HG02678 (cell line): ENCODE results near the gene UTP14A.
"Not testable (repeated sequence)": the region's sequence is repeated elsewhere in the genome, so short reads cannot be mapped to it uniquely, and the experiment has no call there.

Experiments used
- ATAC-seq: cut with Tn5 transposase; IDR thresholded peaks from one replicate; pipeline ENCODE4 v1.9.1; 2021; ENCODE audit warnings: mild to moderate bottlenecking, moderate library complexity; ENCODE audit not compliant: unreplicated experiment

Gene UTP14A

GRCh38 chrX:129905787-129906580 lies at the start of gene UTP14A:
Gene UTP14A, plus strand, starts transcription at chrX:129906164. Its CDS starts 47 bp downstream, at chrX:129906211.
- peak; percentile 95 for ATAC-seq

- not testable (repeated sequence) for ATAC-seq
These were observed 46.8 kb upstream of the UTP14A start for GRCh38 chrX:129859134-129859533.

- ATAC-seq = not testable (repeated sequence)
These were observed 39.6 kb upstream of the UTP14A start for GRCh38 chrX:129866321-129866720.

GRCh38 chrX:129872524-129872923 lies 33.4 kb upstream of the UTP14A start:
- ATAC-seq = no peak

GRCh38 chrX:129875669-129876068 lies 30.3 kb upstream of the UTP14A start:
- ATAC-seq = no peak

GRCh38 chrX:129876771-129877305 lies 29.1 kb upstream of the UTP14A start:
- no peak for ATAC-seq

GRCh38 chrX:129877401-129877800 lies 28.6 kb upstream of the UTP14A start:
- ATAC-seq = no peak

- ATAC-seq = no peak
These were observed 5.9 kb upstream of the UTP14A start for GRCh38 chrX:129900054-129900453.

- ATAC-seq = no peak
These were observed 2.7 kb downstream of the UTP14A start for GRCh38 chrX:129908636-129909035.

- no peak for ATAC-seq
These were observed 19.5 kb downstream of the UTP14A start for GRCh38 chrX:129925305-129926092.

GRCh38 chrX:129930941-129931410 lies 25.0 kb downstream of the UTP14A start:
- ATAC-seq = no peak

- ATAC-seq = peak; percentile 66
These were observed 25.5 kb downstream of the UTP14A start for GRCh38 chrX:129931411-129932015.

GRCh38 chrX:129932016-129932820 lies 26.3 kb downstream of the UTP14A start:
- peak; percentile 66 for ATAC-seq

GRCh38 chrX:129932821-129933321 lies 26.9 kb downstream of the UTP14A start:
- peak; percentile 17 for ATAC-seq

- no peak for ATAC-seq
These were observed 27.7 kb downstream of the UTP14A start for GRCh38 chrX:129933700-129934099.

- ATAC-seq = no peak
These were observed 28.5 kb downstream of the UTP14A start for GRCh38 chrX:129934461-129934860.

GRCh38 chrX:129934952-129935351 lies 29.0 kb downstream of the UTP14A start:
- ATAC-seq = no peak

GRCh38 chrX:129938081-129938480 lies 32.1 kb downstream of the UTP14A start:
- no peak for ATAC-seq

GRCh38 chrX:129939986-129940385 lies 34.0 kb downstream of the UTP14A start:
- ATAC-seq = no peak

- no peak for ATAC-seq
These were observed 34.8 kb downstream of the UTP14A start for GRCh38 chrX:129940721-129941120.
